ENCODE measurements around the gene FOSL2.

GRCh38 chr2:28413152-28413898 lies 20.7 kb downstream of the FOSL2 start:
- TF ChIP-seq EZH2 (IDR thresholded peaks at IDR 0.05) (no peak), CTCF (IDR thresholded peaks at IDR 0.05) (peak; percentile 25)
